Tibial nerve (tissue), 4 donors: ENCODE results near the gene SUV39H2. TPM values are rescaled to one million over a fixed set of nuclear protein-coding genes. Genes with fewer than 3 reads are reported as not detected.

ENCODE experiments used
- DNase-seq, 2 donors: peaks; one replicate each; pipeline ENCODE4 v3.0.0-alpha.2; 2019; ENCODE audit warnings: low spot score in 2 of 2
- H3K27ac ChIP-seq, 4 donors: fragments of 200-600 bp; sonication (generic) in 3 of 4; one replicate each; pipeline ENCODE4 v1.5.1; 2017 to 2019; ENCODE audit warnings: mild to moderate bottlenecking in 1 of 4
- H3K27me3 ChIP-seq, 2 donors: fragments of 200-600 bp; sonication (generic) in 1 of 2; one replicate each; pipeline versions ENCODE4 v1.5.1 to v1.6.0; 2017 to 2019
- H3K36me3 ChIP-seq, 3 donors: fragments of 200-600 bp; sonication (generic); one replicate each; pipeline ENCODE4 v1.5.1; 2018 to 2019
- H3K4me1 ChIP-seq, 4 donors: fragments of 200-600 bp; sonication (generic) in 3 of 4; one replicate each; pipeline ENCODE4 v1.5.1; 2017 to 2019
- H3K4me3 ChIP-seq, 4 donors: fragments of 200-600 bp; sonication (generic) in 3 of 4; one replicate each; pipeline ENCODE4 v1.5.1; 2017 to 2019; ENCODE audit warnings: mild to moderate bottlenecking in 1 of 4, moderate library complexity in 1 of 4
- H3K9me3 ChIP-seq, 4 donors: fragments of 200-600 bp; sonication (generic) in 3 of 4; one replicate each; pipeline ENCODE4 v1.5.1; 2017 to 2019
- EP300 ChIP-seq, 2 donors: sonication (generic); formaldehyde crosslinking; IDR thresholded peaks; one replicate each; pipeline ENCODE4 v1.6.1; 2017; ENCODE audit warnings: antibody characterized with exemption in 2 of 2, mild to moderate bottlenecking in 1 of 2
- POLR2A ChIP-seq, 2 donors: fragments of 450-650 bp; IDR thresholded peaks; one replicate each; pipeline ENCODE4 v1.6.1; 2017; ENCODE audit warnings: antibody characterized with exemption in 2 of 2, mild to moderate bottlenecking in 2 of 2, moderate library complexity in 2 of 2
- WGBS, 2 donors: methylation state at CpG; one replicate each; pipeline ENCODE4 v1.1.5; 2018; 5-methylcytosine and 5-hydroxymethylcytosine counted together
- total RNA-seq, 4 donors: library from RNA; depleted of rRNA; stranded (reverse); fragments of >200 nt; gene quantifications; one replicate each; pipeline ENCODE4 v1.1.0, GENCODE V29; 2016
- TF ChIP-seq, protein P1 (sequence below), 5 experiments: fragments of 200-600 bp in 3 of 5; fragments of 450-650 bp in 2 of 5; sonication (generic) in 3 of 5; IDR thresholded peaks; one replicate each; pipeline ENCODE4 v1.5.1; 2016 to 2019; ENCODE audit warnings: antibody characterized with exemption in 5 of 5, mild to moderate bottlenecking in 3 of 5, moderate library complexity in 2 of 5

SUV39H2 gene
- total RNA-seq, 4 donors from 2014 or later, result 2.2 to 4.4 (median 3.0) TPM

DNA sequence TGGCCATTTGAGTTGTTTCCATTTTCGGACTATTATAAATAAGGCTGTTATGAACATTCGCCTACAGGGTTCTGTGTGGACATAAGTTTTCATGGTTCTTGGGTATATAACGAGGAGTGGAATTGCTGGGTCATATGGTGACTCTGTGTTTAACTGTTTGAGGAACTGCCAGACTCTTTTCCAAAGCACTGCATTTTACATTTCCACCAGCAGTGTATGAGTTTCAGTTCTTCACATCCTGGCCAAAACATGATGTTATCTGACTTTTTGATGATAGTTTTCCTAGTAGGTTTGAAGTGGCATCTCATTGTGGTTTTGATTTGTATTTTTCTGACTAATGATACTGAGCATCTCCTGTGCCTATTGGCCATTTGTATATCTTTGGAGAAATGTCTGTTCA, 5.4 kb downstream of the SUV39H2 start:
- TF ChIP-seq, protein P1, sequence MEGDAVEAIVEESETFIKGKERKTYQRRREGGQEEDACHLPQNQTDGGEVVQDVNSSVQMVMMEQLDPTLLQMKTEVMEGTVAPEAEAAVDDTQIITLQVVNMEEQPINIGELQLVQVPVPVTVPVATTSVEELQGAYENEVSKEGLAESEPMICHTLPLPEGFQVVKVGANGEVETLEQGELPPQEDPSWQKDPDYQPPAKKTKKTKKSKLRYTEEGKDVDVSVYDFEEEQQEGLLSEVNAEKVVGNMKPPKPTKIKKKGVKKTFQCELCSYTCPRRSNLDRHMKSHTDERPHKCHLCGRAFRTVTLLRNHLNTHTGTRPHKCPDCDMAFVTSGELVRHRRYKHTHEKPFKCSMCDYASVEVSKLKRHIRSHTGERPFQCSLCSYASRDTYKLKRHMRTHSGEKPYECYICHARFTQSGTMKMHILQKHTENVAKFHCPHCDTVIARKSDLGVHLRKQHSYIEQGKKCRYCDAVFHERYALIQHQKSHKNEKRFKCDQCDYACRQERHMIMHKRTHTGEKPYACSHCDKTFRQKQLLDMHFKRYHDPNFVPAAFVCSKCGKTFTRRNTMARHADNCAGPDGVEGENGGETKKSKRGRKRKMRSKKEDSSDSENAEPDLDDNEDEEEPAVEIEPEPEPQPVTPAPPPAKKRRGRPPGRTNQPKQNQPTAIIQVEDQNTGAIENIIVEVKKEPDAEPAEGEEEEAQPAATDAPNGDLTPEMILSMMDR (IDR thresholded peaks at IDR 0.05), result no peak
- no peak for TF ChIP-seq EP300 (IDR thresholded peaks at IDR 0.05)
- TF ChIP-seq POLR2A (IDR thresholded peaks at IDR 0.05), result no peak
- DNase-seq, result no peak
- H3K27ac ChIP-seq, result no peak overlapping the region
- H3K36me3 ChIP-seq, result no peaks in the 10 kb centered on the region
- H3K27me3 ChIP-seq, result no peaks in the 10 kb centered on the region
- no peak overlapping the region for H3K4me3 ChIP-seq
- 81 to 86% methylated on average over 3 of the region's 3 CpGs for WGBS, 2 donors
- peaks cover 0 to 11% (median 3%) of the 10 kb centered on the region in 4 donors for H3K4me1 ChIP-seq
- no peaks in the 10 kb centered on the region for H3K9me3 ChIP-seq

- Histone ChIP-seq H3K4me1 (no peaks in the 10 kb centered on the region), H3K4me3 (no peak overlapping the region), H3K27me3 (no peaks in the 10 kb centered on the region), H3K27ac (no peak overlapping the region), H3K9me3 (no peaks in the 10 kb centered on the region), H3K36me3 (no peaks in the 10 kb centered on the region)
- no peak for DNase-seq
- WGBS, 2 donors, result 83% methylated on average over 2 of the region's 2 CpGs
- TF ChIP-seq, protein P1 (IDR thresholded peaks at IDR 0.05), result peak in 1 of 5 experiments; percentile 18
- TF ChIP-seq EP300 (IDR thresholded peaks at IDR 0.05), result no peak
- TF ChIP-seq POLR2A (IDR thresholded peaks at IDR 0.05), result no peak
These were observed 10.7 kb downstream of the SUV39H2 start for GRCh38 chr10:14889318-14889717.

DNA sequence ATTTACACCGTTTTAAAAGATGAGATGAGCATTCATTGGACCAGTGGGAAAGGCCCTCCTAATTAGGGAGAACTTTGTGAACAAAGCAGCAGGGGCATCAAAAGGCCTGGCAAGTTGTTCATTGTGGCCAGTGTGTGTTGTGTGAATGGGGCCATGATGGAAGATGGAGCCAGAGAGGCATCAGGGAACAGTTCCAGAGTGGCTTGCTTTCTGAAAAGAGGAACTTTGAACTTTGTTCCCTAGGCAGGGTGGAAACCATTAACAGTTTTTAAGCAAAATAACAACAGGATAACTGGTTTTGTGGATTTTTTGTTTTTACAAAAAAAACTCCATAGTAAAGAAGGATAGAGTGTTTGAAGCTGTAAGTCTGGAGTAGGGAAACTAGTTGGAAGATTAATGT, 12.5 kb downstream of the SUV39H2 start:
- no peak for TF ChIP-seq EP300 (IDR thresholded peaks at IDR 0.05)
- TF ChIP-seq, protein P1 (IDR thresholded peaks at IDR 0.05), result no peak
- no peak for TF ChIP-seq POLR2A (IDR thresholded peaks at IDR 0.05)
- no peak for DNase-seq
- no peaks in the 10 kb centered on the region for H3K27me3 ChIP-seq
- 88 to 94% methylated on average over 1 of the region's 1 CpG for WGBS, 2 donors
- H3K27ac ChIP-seq, result no peak overlapping the region
- H3K4me3 ChIP-seq, result no peak overlapping the region
- no peaks in the 10 kb centered on the region for H3K9me3 ChIP-seq
- no peaks in the 10 kb centered on the region for H3K36me3 ChIP-seq
- H3K4me1 ChIP-seq, result no peaks in the 10 kb centered on the region

GRCh38 chr10:14904316-14904732, 25.7 kb downstream of the SUV39H2 start:
- TF ChIP-seq POLR2A (IDR thresholded peaks at IDR 0.05), result no peak
- TF ChIP-seq, protein P1 (IDR thresholded peaks at IDR 0.05), result peak in 4 of 5 experiments; percentile 14 to 44 (median 24)
- H3K27ac ChIP-seq, result no peak overlapping the region

GRCh38 chr10:14904864-14905263, 26.2 kb downstream of the SUV39H2 start:
- TF ChIP-seq, protein P1 (IDR thresholded peaks at IDR 0.05), result no peak
- no peak for TF ChIP-seq POLR2A (IDR thresholded peaks at IDR 0.05)
- TF ChIP-seq EP300 (IDR thresholded peaks at IDR 0.05), result no peak
- 95 to 98% methylated on average over 2 of the region's 2 CpGs for WGBS, 2 donors
- H3K27ac ChIP-seq, result no peak overlapping the region

More at GRCh38 chr10:14904316-14904732, 25.7 kb downstream of the SUV39H2 start:
- H3K4me1 ChIP-seq, result no peaks in the 10 kb centered on the region
- 36 to 44% methylated on average over 1 of the region's 1 CpG for WGBS, 2 donors
- no peaks in the 10 kb centered on the region for H3K27me3 ChIP-seq
- peaks cover 0 to 54% (median 9%) of the 10 kb centered on the region in 3 donors for H3K36me3 ChIP-seq
- H3K9me3 ChIP-seq, result no peaks in the 10 kb centered on the region
- H3K4me3 ChIP-seq, result no peak overlapping the region
- DNase-seq, result peak in 1 of 2 donors; percentile 23

More at GRCh38 chr10:14904864-14905263, 26.2 kb downstream of the SUV39H2 start:
- Histone ChIP-seq H3K9me3 (no peaks in the 10 kb centered on the region), H3K4me1 (no peaks in the 10 kb centered on the region), H3K36me3 (peaks cover 0 to 57% (median 9%) of the 10 kb centered on the region in 3 donors), H3K4me3 (no peak overlapping the region), H3K27me3 (no peaks in the 10 kb centered on the region)
- no peak for DNase-seq
